ENCODE measurements around the gene CREBL2.

CREBL2 gene

GRCh38 chr12:12641650-12642049 lies 30.0 kb downstream of the CREBL2 start:
- no peak for ATAC-seq
- no peak for TF ChIP-seq TSHZ2 (CRISPR knock-in tag; IDR thresholded peaks at IDR 0.05)
- TF ChIP-seq ISL1 (CRISPR knock-in tag; IDR thresholded peaks at IDR 0.05): no peak
- no peak for TF ChIP-seq BACH2 (CRISPR knock-in tag; IDR thresholded peaks at IDR 0.05; ENCODE audit: borderline replicate concordance)
- TF ChIP-seq CSRNP3 (CRISPR knock-in tag; IDR thresholded peaks at IDR 0.05): no peak
- TF ChIP-seq CREB5 (CRISPR knock-in tag; IDR thresholded peaks at IDR 0.05; ENCODE audit: low read depth): no peak
- no peak for TF ChIP-seq ARNTL (CRISPR knock-in tag; IDR thresholded peaks at IDR 0.05; ENCODE audit: borderline replicate concordance, low read depth)
- no peak for TF ChIP-seq ZNF70 (CRISPR knock-in tag; IDR thresholded peaks at IDR 0.05)
- no peak for TF ChIP-seq PPARA (CRISPR knock-in tag; IDR thresholded peaks at IDR 0.05; ENCODE audit: borderline replicate concordance)
- no peak for TF ChIP-seq CSDC2 (CRISPR knock-in tag; IDR thresholded peaks at IDR 0.05)
- TF ChIP-seq ESRRG (CRISPR knock-in tag; IDR thresholded peaks at IDR 0.05): no peak
- no peak for TF ChIP-seq OSR1 (CRISPR knock-in tag; IDR thresholded peaks at IDR 0.05)
- no peak for TF ChIP-seq ZC3H10 (CRISPR knock-in tag; IDR thresholded peaks at IDR 0.05)
- no peak for TF ChIP-seq POU6F1 (CRISPR knock-in tag; IDR thresholded peaks at IDR 0.05; ENCODE audit: borderline replicate concordance, low read depth)
- no peak for TF ChIP-seq ZFP3 (CRISPR knock-in tag; IDR thresholded peaks at IDR 0.05)
- TF ChIP-seq ZNF8 (CRISPR knock-in tag; IDR thresholded peaks at IDR 0.05): no peak
- TF ChIP-seq PATZ1 (CRISPR knock-in tag; IDR thresholded peaks at IDR 0.05; ENCODE audit: borderline replicate concordance): no peak
- TF ChIP-seq ZNF565 (CRISPR knock-in tag; conservative IDR thresholded peaks at IDR 0.05; ENCODE audit: low read depth): no peak
- no peak for TF ChIP-seq TOX (CRISPR knock-in tag; IDR thresholded peaks at IDR 0.05; ENCODE audit: borderline replicate concordance)

- no peak for ATAC-seq
- TF ChIP-seq PATZ1 (CRISPR knock-in tag; IDR thresholded peaks at IDR 0.05; ENCODE audit: borderline replicate concordance) (no peak), SNAI2 (CRISPR knock-in tag; IDR thresholded peaks at IDR 0.05) (no peak), GLIS3 (CRISPR knock-in tag; IDR thresholded peaks at IDR 0.05) (no peak), POU6F1 (CRISPR knock-in tag; IDR thresholded peaks at IDR 0.05; ENCODE audit: borderline replicate concordance, low read depth) (no peak)
Observed at GRCh38 chr12:12642916-12643315, 31.2 kb downstream of the CREBL2 start.

All from SK-N-SH treated with all-trans-retinoic acid at 6 μM for 48 hours (cell line).